ENCODE data around the gene CFAP77. TPM values are rescaled to one million over a fixed set of nuclear protein-coding genes. Genes with fewer than 3 reads are reported as not detected.

CFAP77 gene
- total RNA-seq, 1 donor from 2014 or later: 2.5 TPM

DNA sequence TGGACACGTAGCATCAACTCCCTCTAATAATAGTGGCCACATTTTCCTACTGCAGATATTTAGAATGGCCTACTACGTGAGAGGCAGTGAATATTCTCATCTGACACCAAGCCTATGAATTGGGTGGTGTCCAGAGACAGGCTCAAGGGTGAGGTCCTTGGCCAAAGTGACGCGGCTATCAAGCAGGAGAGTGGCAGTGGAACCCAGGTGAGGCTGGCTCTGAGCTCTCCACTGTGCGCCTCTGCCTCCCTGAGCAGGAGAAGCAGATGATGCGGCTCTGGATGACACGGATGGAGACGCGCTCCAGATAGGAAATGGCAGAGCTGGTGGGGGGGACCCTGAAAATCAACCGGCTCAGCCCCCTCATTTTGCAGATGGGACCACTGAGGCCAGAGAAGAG is 69.7 kb downstream of the CFAP77 start:
- no peak overlapping the region for H3K4me3 ChIP-seq
- H3K9me3 ChIP-seq (replicated peaks): no peaks in the 10 kb centered on the region
- no peaks in the 10 kb centered on the region for H3K36me3 ChIP-seq
- TF ChIP-seq, protein P1, sequence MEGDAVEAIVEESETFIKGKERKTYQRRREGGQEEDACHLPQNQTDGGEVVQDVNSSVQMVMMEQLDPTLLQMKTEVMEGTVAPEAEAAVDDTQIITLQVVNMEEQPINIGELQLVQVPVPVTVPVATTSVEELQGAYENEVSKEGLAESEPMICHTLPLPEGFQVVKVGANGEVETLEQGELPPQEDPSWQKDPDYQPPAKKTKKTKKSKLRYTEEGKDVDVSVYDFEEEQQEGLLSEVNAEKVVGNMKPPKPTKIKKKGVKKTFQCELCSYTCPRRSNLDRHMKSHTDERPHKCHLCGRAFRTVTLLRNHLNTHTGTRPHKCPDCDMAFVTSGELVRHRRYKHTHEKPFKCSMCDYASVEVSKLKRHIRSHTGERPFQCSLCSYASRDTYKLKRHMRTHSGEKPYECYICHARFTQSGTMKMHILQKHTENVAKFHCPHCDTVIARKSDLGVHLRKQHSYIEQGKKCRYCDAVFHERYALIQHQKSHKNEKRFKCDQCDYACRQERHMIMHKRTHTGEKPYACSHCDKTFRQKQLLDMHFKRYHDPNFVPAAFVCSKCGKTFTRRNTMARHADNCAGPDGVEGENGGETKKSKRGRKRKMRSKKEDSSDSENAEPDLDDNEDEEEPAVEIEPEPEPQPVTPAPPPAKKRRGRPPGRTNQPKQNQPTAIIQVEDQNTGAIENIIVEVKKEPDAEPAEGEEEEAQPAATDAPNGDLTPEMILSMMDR (IDR thresholded peaks at IDR 0.05; ENCODE audit: borderline replicate concordance): no peak
- no peak for DNase-seq
- H3K27me3 ChIP-seq (ENCODE audit: low read depth): peaks cover 36% of the 10 kb centered on the region
- H3K27ac ChIP-seq (replicated peaks): no peak overlapping the region
- intact Hi-C loops (cut with micrococcal nuclease): no loop called here
- no peaks in the 10 kb centered on the region for H3K4me1 ChIP-seq

- Histone ChIP-seq H3K9me3 (replicated peaks) (no peaks in the 10 kb centered on the region), H3K36me3 (no peaks in the 10 kb centered on the region), H3K4me3 (no peak overlapping the region), H3K27me3 (ENCODE audit: low read depth) (peaks cover 50% of the 10 kb centered on the region), H3K27ac (replicated peaks) (no peak overlapping the region), H3K4me1 (no peaks in the 10 kb centered on the region)
- TF ChIP-seq, protein P1 (IDR thresholded peaks at IDR 0.05; ENCODE audit: borderline replicate concordance): no peak
- DNase-seq: no peak
- intact Hi-C loops (cut with micrococcal nuclease): no loop called here
These were observed 71.2 kb downstream of the CFAP77 start for GRCh38 chr9:132481053-132481849.

DNA sequence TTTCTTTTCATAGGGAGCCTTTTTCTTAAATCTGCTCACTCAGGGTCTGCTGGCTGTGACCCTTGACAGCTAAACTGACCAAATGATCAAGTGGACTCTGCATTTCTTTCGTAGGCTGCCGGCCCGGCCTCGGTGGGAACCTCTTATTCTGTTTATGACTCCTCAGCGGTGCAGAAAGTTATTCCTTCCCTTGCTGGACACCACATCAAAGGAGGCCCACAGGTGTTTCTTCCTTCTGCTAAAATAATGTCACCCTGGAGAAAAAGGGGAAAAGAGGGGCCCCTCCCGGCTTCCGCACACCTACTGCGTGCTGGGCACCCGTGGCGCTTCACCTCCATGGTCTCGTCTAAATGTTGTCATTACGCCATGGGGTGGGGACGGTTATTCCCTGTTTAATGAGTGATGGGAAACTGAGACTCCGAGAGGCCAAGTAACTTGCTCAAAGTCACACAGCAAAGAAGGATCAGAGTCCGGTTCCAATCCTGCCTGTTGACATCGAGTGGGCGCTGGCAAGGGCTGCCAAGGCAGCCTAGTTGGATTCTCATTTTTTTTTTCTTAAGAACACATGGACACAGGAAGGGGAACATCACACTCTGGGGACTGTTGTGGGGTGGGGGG is 72.3 kb downstream of the CFAP77 start:
- TF ChIP-seq, protein P1 (IDR thresholded peaks at IDR 0.05; ENCODE audit: borderline replicate concordance): no peak

GRCh38 chr9:132485393-132485792 is 75.4 kb downstream of the CFAP77 start:
- intact Hi-C loops (cut with micrococcal nuclease): no loop called here
- Histone ChIP-seq H3K9me3 (replicated peaks) (no peaks in the 10 kb centered on the region), H3K27ac (replicated peaks) (no peak overlapping the region), H3K36me3 (no peaks in the 10 kb centered on the region), H3K4me3 (no peak overlapping the region), H3K4me1 (no peaks in the 10 kb centered on the region), H3K27me3 (ENCODE audit: low read depth) (peaks cover 77% of the 10 kb centered on the region)
- TF ChIP-seq, protein P1 (IDR thresholded peaks at IDR 0.05; ENCODE audit: borderline replicate concordance): no peak
- no peak for DNase-seq

More for the DNA sequence above, 72.3 kb downstream of the CFAP77 start:
- intact Hi-C loops (cut with micrococcal nuclease): no loop called here
- Histone ChIP-seq H3K27ac (replicated peaks) (no peak overlapping the region), H3K27me3 (ENCODE audit: low read depth) (peaks cover 60% of the 10 kb centered on the region), H3K4me1 (no peaks in the 10 kb centered on the region), H3K36me3 (no peaks in the 10 kb centered on the region), H3K4me3 (no peak overlapping the region), H3K9me3 (replicated peaks) (no peaks in the 10 kb centered on the region)
- DNase-seq: no peak

GRCh38 chr9:132486706-132487350 is 76.8 kb downstream of the CFAP77 start:
- H3K27me3 ChIP-seq (ENCODE audit: low read depth): peaks cover 69% of the 10 kb centered on the region
- H3K4me1 ChIP-seq: no peaks in the 10 kb centered on the region
- H3K27ac ChIP-seq (replicated peaks): no peak overlapping the region
- TF ChIP-seq, protein P1 (IDR thresholded peaks at IDR 0.05; ENCODE audit: borderline replicate concordance): no peak
- H3K4me3 ChIP-seq: no peak overlapping the region
- no peaks in the 10 kb centered on the region for H3K36me3 ChIP-seq
- no peak for DNase-seq
- intact Hi-C loops (cut with micrococcal nuclease): no loop called here
- no peaks in the 10 kb centered on the region for H3K9me3 ChIP-seq (replicated peaks)

Measured in left ventricle myocardium inferior (tissue), 1 donor.